HEK293T (cell line): ENCODE measurements around the gene CALHM3.

Source experiments
- CTCF ChIA-PET: fragments of 350-600 bp; formaldehyde crosslinking; extraction: SDS; loops from one replicate; lab custom pipeline; 2021; ENCODE audit warnings: antibody characterized with exemption, inconsistent platforms; lab: Yijun Ruan, JAX
- POLR2A ChIA-PET: fragments of 350-600 bp; formaldehyde crosslinking; extraction: SDS; loops from one replicate; lab custom pipeline; 2020; ENCODE audit warnings: antibody characterized with exemption, inconsistent platforms; lab: Yijun Ruan, JAX
- DNase-seq: peaks from one replicate; pipeline ENCODE4 v3.0.0; 2012; ENCODE audit warnings: mixed read lengths; ENCODE audit errors: extremely low spot score
- ARNT ChIP-seq: fragments of 450-650 bp; IDR thresholded peaks from 2 replicates; pipeline ENCODE4 v1.6.1; 2017; ENCODE audit warnings: mild to moderate bottlenecking
- BHLHE40 ChIP-seq: fragments of 450-650 bp; IDR thresholded peaks from 2 replicates; pipeline ENCODE4 v1.6.1; 2016; ENCODE audit warnings: mild to moderate bottlenecking, moderate library complexity, borderline replicate concordance
- CTBP1 ChIP-seq: fragments of 450-650 bp; IDR thresholded peaks from 2 replicates; pipeline ENCODE4 v1.6.1; 2016; ENCODE audit warnings: borderline replicate concordance
- ELF4 ChIP-seq: fragments of 450-650 bp; IDR thresholded peaks from 2 replicates; pipeline ENCODE4 v1.6.1; 2017; ENCODE audit warnings: antibody characterized with exemption
- FOXA1 ChIP-seq: fragments of 450-650 bp; IDR thresholded peaks from 2 replicates; pipeline ENCODE4 v1.6.1; 2016; ENCODE audit warnings: mild to moderate bottlenecking
- FOXK2 ChIP-seq: fragments of 450-650 bp; IDR thresholded peaks from 2 replicates; pipeline ENCODE4 v1.6.1; 2016; ENCODE audit warnings: mild to moderate bottlenecking
- FOXM1 ChIP-seq: fragments of 450-650 bp; IDR thresholded peaks from 2 replicates; pipeline ENCODE4 v1.6.1; 2017; ENCODE audit warnings: mild to moderate bottlenecking, borderline replicate concordance
- HDGF ChIP-seq: fragments of 450-650 bp; IDR thresholded peaks from 2 replicates; pipeline ENCODE4 v1.6.1; 2017; ENCODE audit warnings: antibody characterized with exemption, borderline replicate concordance
- L3MBTL2 ChIP-seq: fragments of 450-650 bp; conservative IDR thresholded peaks from 2 replicates; pipeline ENCODE4 v1.6.1; 2016; ENCODE audit warnings: mild to moderate bottlenecking
- LEF1 ChIP-seq: fragments of 450-650 bp; IDR thresholded peaks from 2 replicates; pipeline ENCODE4 v1.6.1; 2017; ENCODE audit warnings: mild to moderate bottlenecking, borderline replicate concordance
- NFRKB ChIP-seq: fragments of 450-650 bp; IDR thresholded peaks from 2 replicates; pipeline ENCODE4 v1.6.1; 2016; ENCODE audit warnings: mild to moderate bottlenecking, moderate library complexity
- SP1 ChIP-seq: fragments of 450-650 bp; IDR thresholded peaks from 2 replicates; pipeline ENCODE4 v1.6.1; 2017
- SUZ12 ChIP-seq: fragments of 450-650 bp; IDR thresholded peaks from 2 replicates; pipeline ENCODE4 v1.6.1; 2016; ENCODE audit warnings: mild to moderate bottlenecking
- TARDBP ChIP-seq: fragments of 450-650 bp; IDR thresholded peaks from 2 replicates; pipeline ENCODE4 v1.6.1; 2016
- ZNF384 ChIP-seq: fragments of 450-650 bp; IDR thresholded peaks from 2 replicates; pipeline ENCODE4 v1.6.1; 2016
- TF ChIP-seq, protein P1 (sequence below): fragments of 450-650 bp; IDR thresholded peaks from 2 replicates; pipeline ENCODE4 v1.6.1; 2016

CALHM3 gene

DNA sequence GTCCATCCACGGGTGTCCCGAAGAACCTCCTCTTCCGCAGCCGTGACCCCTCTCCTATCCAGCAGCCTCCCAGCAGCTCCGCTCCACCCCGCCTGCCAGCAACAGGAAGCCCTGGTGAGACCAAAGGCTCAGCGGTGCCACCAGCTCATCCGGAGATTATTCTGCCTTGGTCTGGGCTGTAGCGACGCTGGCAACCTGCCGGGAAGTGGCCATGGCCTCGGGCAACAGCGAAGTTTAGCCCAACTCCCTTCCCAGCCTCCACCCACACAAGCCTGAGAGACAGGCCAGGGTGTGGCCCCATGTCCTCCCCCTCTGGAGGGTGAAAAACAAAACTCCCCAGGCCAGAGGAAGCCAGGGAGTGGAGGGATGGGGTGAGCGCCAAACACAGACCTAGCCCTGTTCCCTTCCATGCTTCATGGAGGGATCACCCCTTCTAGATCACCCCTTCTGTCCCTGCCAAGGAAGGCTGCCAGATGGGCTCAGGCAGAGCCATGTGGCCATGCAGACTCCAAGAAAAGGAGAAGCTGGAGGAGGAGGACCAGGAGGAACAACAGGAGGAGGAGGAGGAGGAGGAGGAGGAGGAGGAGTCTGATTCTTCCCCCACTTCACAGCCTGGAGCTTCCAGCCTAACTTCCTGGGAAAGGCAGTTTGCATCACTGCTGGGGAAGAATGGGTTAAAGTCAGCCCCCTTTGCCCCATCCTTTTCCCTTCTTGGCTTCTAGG is 27.8 kb downstream of the CALHM3 start:
- CTCF ChIA-PET = no interaction called here
- DNase-seq = no peak
- TF ChIP-seq SP1 = no peak
- no peak for TF ChIP-seq ARNT
- TF ChIP-seq SUZ12 = no peak
- TF ChIP-seq NFRKB = no peak
- TF ChIP-seq LEF1 = no peak
- TF ChIP-seq CTBP1 = no peak
- no peak for TF ChIP-seq ZNF384
- TF ChIP-seq HDGF = no peak
- TF ChIP-seq FOXM1 = no peak
- TF ChIP-seq BHLHE40 = no peak
- TF ChIP-seq FOXA1 = no peak
- TF ChIP-seq, protein P1, sequence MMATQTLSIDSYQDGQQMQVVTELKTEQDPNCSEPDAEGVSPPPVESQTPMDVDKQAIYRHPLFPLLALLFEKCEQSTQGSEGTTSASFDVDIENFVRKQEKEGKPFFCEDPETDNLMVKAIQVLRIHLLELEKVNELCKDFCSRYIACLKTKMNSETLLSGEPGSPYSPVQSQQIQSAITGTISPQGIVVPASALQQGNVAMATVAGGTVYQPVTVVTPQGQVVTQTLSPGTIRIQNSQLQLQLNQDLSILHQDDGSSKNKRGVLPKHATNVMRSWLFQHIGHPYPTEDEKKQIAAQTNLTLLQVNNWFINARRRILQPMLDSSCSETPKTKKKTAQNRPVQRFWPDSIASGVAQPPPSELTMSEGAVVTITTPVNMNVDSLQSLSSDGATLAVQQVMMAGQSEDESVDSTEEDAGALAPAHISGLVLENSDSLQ = no peak
- TF ChIP-seq L3MBTL2 = no peak
- no peak for TF ChIP-seq TARDBP
- TF ChIP-seq ELF4 = no peak
- no peak for TF ChIP-seq FOXK2
- POLR2A ChIA-PET = no interaction called here

DNA sequence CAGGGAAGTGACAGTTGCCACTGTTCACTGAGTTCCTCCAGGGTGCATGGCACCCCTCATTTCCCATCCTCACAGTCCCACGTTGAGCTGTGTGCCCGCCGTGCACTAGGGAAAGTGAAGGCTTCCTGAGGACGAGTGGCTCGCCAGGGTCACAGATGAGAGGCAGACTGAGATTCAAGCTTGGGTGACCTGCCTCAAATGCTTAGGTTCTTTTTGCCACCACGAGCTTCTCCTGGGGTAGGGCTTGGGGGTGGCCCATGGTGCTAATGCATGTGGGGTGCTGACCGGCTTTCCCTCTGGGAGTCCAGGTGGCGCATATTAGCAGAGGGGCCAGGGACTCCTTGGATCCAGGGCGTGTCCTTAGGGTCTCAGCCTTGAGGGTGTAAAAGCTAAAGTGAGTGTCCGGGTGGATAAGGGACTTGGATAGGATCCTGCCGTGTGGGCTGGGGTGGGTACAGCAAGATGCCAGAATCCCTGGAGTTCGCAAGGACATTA is 28.8 kb downstream of the CALHM3 start:
- ChIA-PET CTCF (no interaction called here), POLR2A (no interaction called here)
- no peak for DNase-seq
- TF ChIP-seq HDGF = no peak

DNA sequence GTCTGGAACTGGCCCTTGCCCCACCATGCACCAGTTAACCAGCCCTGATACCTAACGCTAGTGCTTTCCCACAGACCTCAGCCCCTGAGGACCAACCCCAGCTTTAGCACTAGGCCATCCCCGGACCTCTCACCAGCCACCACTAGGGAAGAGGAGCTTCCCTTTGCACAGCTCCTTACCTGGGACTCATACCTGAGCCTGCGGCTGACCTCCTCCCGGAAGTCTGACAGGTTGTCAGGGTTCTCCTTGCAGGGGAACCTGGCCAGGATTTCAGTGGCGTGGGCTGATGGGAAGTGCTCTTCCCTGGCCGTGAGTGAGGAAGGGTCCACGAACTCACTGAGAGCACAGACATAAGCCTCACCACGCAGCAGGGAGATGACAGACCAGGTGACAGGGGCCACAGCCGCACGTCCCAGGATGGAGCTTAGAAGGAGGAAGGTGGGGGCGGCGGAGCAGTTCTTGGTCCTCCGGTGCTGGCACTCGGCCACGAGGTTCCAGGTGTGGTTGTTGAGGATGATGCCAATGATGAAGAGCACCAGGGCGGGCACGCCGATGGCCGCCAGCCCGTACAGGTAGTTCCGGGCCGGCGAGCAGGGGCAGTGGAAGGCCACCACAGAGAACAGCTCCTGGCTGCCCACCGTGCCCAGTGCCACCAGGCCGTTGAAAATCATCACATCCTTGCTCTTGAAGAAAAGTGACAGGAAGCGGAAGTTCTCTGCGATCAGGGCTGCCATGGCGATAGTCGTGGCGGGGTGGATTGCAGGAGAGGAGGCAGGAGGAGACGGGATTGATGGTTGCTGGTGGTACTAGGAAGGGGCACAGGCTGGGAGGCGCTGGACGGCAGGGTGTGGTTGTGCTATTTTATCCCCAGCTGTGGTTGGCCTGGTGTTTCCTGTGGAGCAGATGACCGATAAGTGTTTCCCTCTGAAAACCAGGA is 29.6 kb downstream of the CALHM3 start:
- CTCF ChIA-PET = no interaction called here
- POLR2A ChIA-PET = no interaction called here
- DNase-seq = no peak
- TF ChIP-seq FOXM1 = no peak
- no peak for TF ChIP-seq L3MBTL2
- TF ChIP-seq ZNF384 = no peak
- no peak for TF ChIP-seq SUZ12
- no peak for TF ChIP-seq BHLHE40
- TF ChIP-seq HDGF = no peak
- no peak for TF ChIP-seq ELF4
- TF ChIP-seq TARDBP = no peak
- no peak for TF ChIP-seq FOXK2
- TF ChIP-seq CTBP1 = no peak
- TF ChIP-seq LEF1 = no peak
- TF ChIP-seq FOXA1 = no peak
- TF ChIP-seq, protein P1 = no peak
- TF ChIP-seq NFRKB = no peak
- TF ChIP-seq ARNT = no peak
- no peak for TF ChIP-seq SP1

DNA sequence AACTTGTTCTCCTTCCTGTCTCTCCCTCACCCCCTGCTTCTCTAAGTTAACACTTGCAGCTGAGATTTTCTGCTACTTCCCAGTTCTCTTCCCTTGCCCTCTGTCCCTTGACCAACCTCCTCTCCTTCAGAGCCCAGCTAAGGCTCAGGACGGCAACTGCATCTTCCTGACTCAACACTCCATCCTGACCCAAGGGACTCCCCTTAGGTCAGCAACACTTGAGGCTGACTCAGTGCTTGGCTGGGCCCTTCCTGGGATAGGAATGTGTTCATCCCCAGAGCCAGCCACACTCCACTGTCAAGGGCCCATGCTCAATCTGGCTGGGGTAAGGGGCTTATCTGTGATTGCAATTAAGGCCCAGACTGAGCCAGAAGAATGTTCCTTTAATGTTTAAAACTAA is 30.3 kb downstream of the CALHM3 start:
- no peak for DNase-seq
- TF ChIP-seq ELF4 (no peak), ZNF384 (no peak), L3MBTL2 (no peak), SUZ12 (no peak), LEF1 (no peak), CTBP1 (no peak), BHLHE40 (no peak), HDGF (no peak), TARDBP (no peak), SP1 (no peak), FOXM1 (no peak), FOXA1 (no peak), NFRKB (no peak), ARNT (no peak), FOXK2 (no peak)
- TF ChIP-seq, protein P1 = no peak
- CTCF ChIA-PET = no interaction called here
- POLR2A ChIA-PET = no interaction called here

DNA sequence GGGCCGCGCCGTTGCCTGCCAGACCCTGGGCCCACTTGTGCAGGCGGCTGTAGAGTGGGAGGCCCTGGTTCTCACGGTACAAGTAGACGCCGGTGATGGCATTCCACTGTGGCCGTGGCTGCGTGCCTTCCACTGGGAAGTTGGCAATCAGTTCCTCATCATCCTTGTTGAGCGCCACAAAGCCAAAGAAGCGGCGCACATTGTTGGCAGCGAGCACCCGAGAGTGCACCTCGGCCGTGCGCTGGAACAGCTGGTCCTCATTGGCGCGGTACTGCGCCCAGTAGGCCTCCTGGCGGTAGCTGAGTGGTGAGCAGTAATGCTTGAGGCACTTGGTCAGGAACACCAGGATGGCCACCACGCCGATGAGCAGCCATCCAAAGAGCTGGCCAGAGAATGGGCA is 31.9 kb downstream of the CALHM3 start:
- ChIA-PET POLR2A (no interaction called here), CTCF (no interaction called here)
- TF ChIP-seq NFRKB (no peak), ELF4 (no peak), FOXM1 (no peak), FOXK2 (no peak), HDGF (no peak)
- TF ChIP-seq, protein P1 = no peak
- DNase-seq = no peak
